ENCODE results near the gene RALY.
A peak's percentile ranks its signal among the peaks of the same experiment; 100 is the strongest.

Gene RALY

GRCh38 chr20:34022151-34022838, 28.6 kb downstream of the RALY start:
- Histone ChIP-seq H3K9me2 (replicated peaks; ENCODE audit: low read depth, low read length) (no peaks in the 10 kb centered on the region), H3K36me3 (ENCODE audit: insufficient read depth, low read length) (peaks cover 7% of the 10 kb centered on the region; the same call in 1 of the 2 replicates), H3K9ac (ENCODE audit: low read depth, low read length, poor library complexity, severe bottlenecking) (no peak overlapping the region), H3K9me3 (ENCODE audit: insufficient read depth, low read depth, low read length) (no peaks in the 10 kb centered on the region), H3F3A (ENCODE audit: low read depth) (no peaks in the 10 kb centered on the region), H4K20me1 (ENCODE audit: insufficient read depth, low read length, poor library complexity, severe bottlenecking) (peaks cover 83% of the 10 kb centered on the region), H3K4me1 (ENCODE audit: insufficient read depth, low read length, poor library complexity, severe bottlenecking) (no peaks in the 10 kb centered on the region), H3K27me3 (ENCODE audit: insufficient read depth, low read length, poor library complexity, severe bottlenecking) (no peaks in the 10 kb centered on the region), H3K4me2 (ENCODE audit: low read depth, low read length, poor library complexity, severe bottlenecking) (no peak overlapping the region), H2AFZ (ENCODE audit: low read length) (no peak overlapping the region), H3K4me3 (ENCODE audit: low read length, poor library complexity, severe bottlenecking) (no peak overlapping the region), H3K79me2 (ENCODE audit: insufficient read depth, low read length) (peaks cover 92% of the 10 kb centered on the region)
- TF ChIP-seq EZH2phosphoT487 (IDR thresholded peaks at IDR 0.05; ENCODE audit: borderline replicate concordance) (no peak), CTCF (conservative IDR thresholded peaks at IDR 0.05; ENCODE audit: low read length) (peak; percentile 64)

- H3K9me2 ChIP-seq (replicated peaks; ENCODE audit: low read depth, low read length), result no peaks in the 10 kb centered on the region
- no peaks in the 10 kb centered on the region for H3K9me3 ChIP-seq (ENCODE audit: insufficient read depth, low read depth, low read length)
- H4K20me1 ChIP-seq (ENCODE audit: insufficient read depth, low read length, poor library complexity, severe bottlenecking), result peaks cover 82% of the 10 kb centered on the region
- H3K79me2 ChIP-seq (ENCODE audit: insufficient read depth, low read length), result peaks cover 92% of the 10 kb centered on the region
- no peak overlapping the region for H2AFZ ChIP-seq (ENCODE audit: low read length)
- H3K27me3 ChIP-seq (ENCODE audit: insufficient read depth, low read length, poor library complexity, severe bottlenecking), result no peaks in the 10 kb centered on the region
- H3K4me3 ChIP-seq (ENCODE audit: low read length, poor library complexity, severe bottlenecking), result no peak overlapping the region
- no peaks in the 10 kb centered on the region for H3F3A ChIP-seq (ENCODE audit: low read depth)
- peaks cover 7% of the 10 kb centered on the region; the same call in 1 of the 2 replicates for H3K36me3 ChIP-seq (ENCODE audit: insufficient read depth, low read length)
- H3K9ac ChIP-seq (ENCODE audit: low read depth, low read length, poor library complexity, severe bottlenecking), result no peak overlapping the region
- TF ChIP-seq EZH2phosphoT487 (IDR thresholded peaks at IDR 0.05; ENCODE audit: borderline replicate concordance), result no peak
- no peak for TF ChIP-seq CTCF (conservative IDR thresholded peaks at IDR 0.05; ENCODE audit: low read length)
- no peak overlapping the region for H3K4me2 ChIP-seq (ENCODE audit: low read depth, low read length, poor library complexity, severe bottlenecking)
- no peaks in the 10 kb centered on the region for H3K4me1 ChIP-seq (ENCODE audit: insufficient read depth, low read length, poor library complexity, severe bottlenecking)
These were observed 29.1 kb downstream of the RALY start for GRCh38 chr20:34022839-34023234.

GRCh38 chr20:34023937-34024722, 30.4 kb downstream of the RALY start:
- Histone ChIP-seq H2AFZ (ENCODE audit: low read length) (no peak overlapping the region), H3K36me3 (ENCODE audit: insufficient read depth, low read length) (peaks cover 7% of the 10 kb centered on the region; the same call in 1 of the 2 replicates), H3K9me3 (ENCODE audit: insufficient read depth, low read depth, low read length) (no peaks in the 10 kb centered on the region), H3K9me2 (replicated peaks; ENCODE audit: low read depth, low read length) (no peaks in the 10 kb centered on the region), H3K79me2 (ENCODE audit: insufficient read depth, low read length) (peaks cover 92% of the 10 kb centered on the region), H3K4me2 (ENCODE audit: low read depth, low read length, poor library complexity, severe bottlenecking) (no peak overlapping the region), H3K4me1 (ENCODE audit: insufficient read depth, low read length, poor library complexity, severe bottlenecking) (no peaks in the 10 kb centered on the region), H3F3A (ENCODE audit: low read depth) (no peaks in the 10 kb centered on the region), H4K20me1 (ENCODE audit: insufficient read depth, low read length, poor library complexity, severe bottlenecking) (peaks cover 88% of the 10 kb centered on the region), H3K9ac (ENCODE audit: low read depth, low read length, poor library complexity, severe bottlenecking) (no peak overlapping the region), H3K4me3 (ENCODE audit: low read length, poor library complexity, severe bottlenecking) (no peak overlapping the region), H3K27me3 (ENCODE audit: insufficient read depth, low read length, poor library complexity, severe bottlenecking) (no peaks in the 10 kb centered on the region)
- TF ChIP-seq CTCF (conservative IDR thresholded peaks at IDR 0.05; ENCODE audit: low read length) (no peak), EZH2phosphoT487 (IDR thresholded peaks at IDR 0.05; ENCODE audit: borderline replicate concordance) (no peak)

All from Loucy (cell line).